Activated T-cell treated with anti-CD3 and anti-CD28 coated beads, Interleukin-2, amount 50 U/mL, for 72 hours (primary cell): ENCODE data around the gene SLC44A3. TPM values are rescaled to one million over a fixed set of nuclear protein-coding genes. Genes with fewer than 3 reads are reported as not detected.
"Not testable (repeated sequence)": the region's sequence is repeated elsewhere in the genome, so short reads cannot be mapped to it uniquely, and the experiment has no call there.

ENCODE experiments used
- ATAC-seq, 2 donors: fragments of 150-1000 bp; cut with Tn5 transposase; replicated peaks in 1 of 2; 2 replicates each; pipeline ENCODE4 v1.10.0; 2021; ENCODE audit warnings: moderate library complexity in 2 of 2, mild to moderate bottlenecking in 1 of 2
- DNase-seq, 2 donors: peaks; one replicate each; pipeline ENCODE4 v3.0.0; 2021 to 2022; ENCODE audit warnings: mixed read lengths in 1 of 2
- H3K27ac Mint-ChIP-seq: one replicate; pipeline ENCODE4 v1.8.0; 2022; ENCODE audit warnings: mild to moderate bottlenecking, moderate library complexity, mixed read lengths
- H3K27me3 Mint-ChIP-seq: one replicate; pipeline ENCODE4 v1.8.0; 2022; ENCODE audit warnings: low read depth, mixed read lengths
- H3K36me3 Mint-ChIP-seq, 2 donors: one replicate each; pipeline ENCODE4 v1.8.0; 2022; ENCODE audit warnings: mixed read lengths in 2 of 2, mild to moderate bottlenecking in 1 of 2; ENCODE audit not compliant: insufficient read depth in 2 of 2
- H3K4me1 Mint-ChIP-seq: one replicate; pipeline ENCODE4 v1.8.0; 2022; ENCODE audit warnings: low read depth, mixed read lengths
- H3K4me3 Mint-ChIP-seq, 2 donors: one replicate each; pipeline ENCODE4 v1.8.0; 2022; ENCODE audit warnings: mild to moderate bottlenecking in 2 of 2, mixed read lengths in 2 of 2, moderate library complexity in 2 of 2
- H3K9me3 Mint-ChIP-seq, 2 donors: one replicate each; pipeline ENCODE4 v1.8.0; 2022; ENCODE audit warnings: mixed read lengths in 2 of 2
- total RNA-seq, 2 donors: library from RNA; stranded (reverse); gene quantifications; one replicate each; pipeline ENCODE4 v1.2.3, GENCODE V29; 2022

Gene SLC44A3
- total RNA-seq, 2 donors from 2014 or later, result not detected

- no peak overlapping the region for H3K4me3 Mint-ChIP-seq
- DNase-seq, result no peak
Observed at GRCh38 chr1:94929351-94930217, 109.4 kb downstream of the SLC44A3 start.

GRCh38 chr1:94931254-94931841 lies 111.2 kb downstream of the SLC44A3 start:
- Mint-ChIP-seq H3K9me3 (no peaks in the 10 kb centered on the region), H3K27me3 (peaks cover 10% of the 10 kb centered on the region), H3K36me3 (peaks cover 0 to 3% of the 10 kb centered on the region in 2 donors), H3K4me3 (no peak overlapping the region), H3K27ac (no peak overlapping the region), H3K4me1 (peaks cover 8% of the 10 kb centered on the region)
- ATAC-seq (no peak), DNase-seq (no peak)

More at GRCh38 chr1:94929351-94930217, 109.4 kb downstream of the SLC44A3 start:
- no peak for ATAC-seq
- Mint-ChIP-seq H3K9me3 (no peaks in the 10 kb centered on the region), H3K36me3 (peaks cover 0 to 3% of the 10 kb centered on the region in 2 donors), H3K27ac (no peak overlapping the region), H3K27me3 (peaks cover 27% of the 10 kb centered on the region), H3K4me1 (peaks cover 15% of the 10 kb centered on the region)

GRCh38 chr1:94934551-94934950 lies 114.4 kb downstream of the SLC44A3 start:
- no peaks in the 10 kb centered on the region for H3K27me3 Mint-ChIP-seq
- no peaks in the 10 kb centered on the region for H3K36me3 Mint-ChIP-seq
- H3K4me1 Mint-ChIP-seq, result peaks cover 8% of the 10 kb centered on the region
- ATAC-seq (no peak), DNase-seq (no peak)
- H3K9me3 Mint-ChIP-seq, result no peaks in the 10 kb centered on the region
- no peak overlapping the region for H3K27ac Mint-ChIP-seq
- H3K4me3 Mint-ChIP-seq, result no peak overlapping the region

GRCh38 chr1:94935034-94935433 lies 114.9 kb downstream of the SLC44A3 start:
- DNase-seq (no peak), ATAC-seq (no peak)
- H3K27me3 Mint-ChIP-seq, result no peaks in the 10 kb centered on the region
- peaks cover 8% of the 10 kb centered on the region for H3K4me1 Mint-ChIP-seq
- no peak overlapping the region for H3K27ac Mint-ChIP-seq
- H3K36me3 Mint-ChIP-seq, result no peaks in the 10 kb centered on the region
- no peaks in the 10 kb centered on the region for H3K9me3 Mint-ChIP-seq
- no peak overlapping the region for H3K4me3 Mint-ChIP-seq

- no peak overlapping the region for H3K27ac Mint-ChIP-seq
- ATAC-seq (no peak), DNase-seq (no peak)
- H3K27me3 Mint-ChIP-seq, result no peaks in the 10 kb centered on the region
- H3K9me3 Mint-ChIP-seq, result no peaks in the 10 kb centered on the region
- peaks cover 8% of the 10 kb centered on the region for H3K4me1 Mint-ChIP-seq
- no peaks in the 10 kb centered on the region for H3K36me3 Mint-ChIP-seq
- H3K4me3 Mint-ChIP-seq, result no peak overlapping the region
Observed at GRCh38 chr1:94935476-94935875, 115.3 kb downstream of the SLC44A3 start.

GRCh38 chr1:94936861-94937620 lies 116.9 kb downstream of the SLC44A3 start:
- Mint-ChIP-seq H3K27me3 (no peaks in the 10 kb centered on the region), H3K27ac (no peak overlapping the region), H3K4me1 (peaks cover 8% of the 10 kb centered on the region), H3K4me3 (no peak overlapping the region), H3K9me3 (no peaks in the 10 kb centered on the region), H3K36me3 (no peaks in the 10 kb centered on the region)
- DNase-seq (no peak), ATAC-seq (no peak)

- H3K27ac Mint-ChIP-seq, result no peak overlapping the region
- no peaks in the 10 kb centered on the region for H3K36me3 Mint-ChIP-seq
- no peak for DNase-seq
- ATAC-seq, result no peak
- H3K9me3 Mint-ChIP-seq, result no peaks in the 10 kb centered on the region
- H3K27me3 Mint-ChIP-seq, result no peaks in the 10 kb centered on the region
- peaks cover 8% of the 10 kb centered on the region for H3K4me1 Mint-ChIP-seq
- H3K4me3 Mint-ChIP-seq, result no peak overlapping the region
Observed at GRCh38 chr1:94937820-94938219, 117.7 kb downstream of the SLC44A3 start.

- Mint-ChIP-seq H3K27me3 (peaks cover 6% of the 10 kb centered on the region), H3K27ac (no peak overlapping the region), H3K4me3 (no peak overlapping the region), H3K36me3 (no peaks in the 10 kb centered on the region), H3K9me3 (no peaks in the 10 kb centered on the region), H3K4me1 (no peaks in the 10 kb centered on the region)
- DNase-seq (no peak), ATAC-seq (no peak)
Observed at GRCh38 chr1:94940738-94941137, 120.6 kb downstream of the SLC44A3 start.

- H3K27me3 Mint-ChIP-seq, DNase-seq, ATAC-seq, H3K9me3 Mint-ChIP-seq, H3K4me3 Mint-ChIP-seq, H3K4me1 Mint-ChIP-seq, H3K36me3 Mint-ChIP-seq, H3K27ac Mint-ChIP-seq: not testable (repeated sequence)
Observed at GRCh38 chr1:94941480-94941879, 121.3 kb downstream of the SLC44A3 start.

- Mint-ChIP-seq H3K4me1 (no peaks in the 10 kb centered on the region), H3K9me3 (no peaks in the 10 kb centered on the region), H3K36me3 (no peaks in the 10 kb centered on the region), H3K27ac (no peak overlapping the region), H3K27me3 (peaks cover 6% of the 10 kb centered on the region), H3K4me3 (no peak overlapping the region)
- ATAC-seq (no peak), DNase-seq (no peak)
Observed at GRCh38 chr1:94942171-94943128, 122.3 kb downstream of the SLC44A3 start.
